Panc1 (cell line): ENCODE results near the gene ACSM2B. TPM values are rescaled to one million over a fixed set of nuclear protein-coding genes. Genes with fewer than 3 reads are reported as not detected.

ENCODE experiments used
- ATAC-seq: fragments of 200-7000 bp; cut with Tn5 transposase; 2 replicates; pipeline ENCODE4 v1.9.1; 2020; ENCODE audit warnings: mild to moderate bottlenecking, moderate library complexity
- BruUV-seq: library from RNA; stranded (reverse); fragments of 400-500 nt; replicated peaks from 2 replicates; lab custom pipeline; 2021; lab: Mats Ljungman, UMichigan
- CTCF ChIA-PET: fragments of 300-600 bp; sonication (Branson Sonifier 250); formaldehyde crosslinking; loops from one replicate; lab custom pipeline; 2022; ENCODE audit warnings: antibody characterized with exemption; lab: Charles Lee
- POLR2A ChIA-PET: fragments of 300-600 bp; sonication (Branson Sonifier 250); formaldehyde crosslinking; loops from one replicate; lab custom pipeline; 2022; ENCODE audit warnings: antibody characterized with exemption; lab: Charles Lee
- DNase-seq: peaks from one replicate; pipeline ENCODE4 v3.0.0-alpha.2; 2010; ENCODE audit warnings: low read depth, low spot score
- H3K27ac ChIP-seq: 2 replicates; pipeline ENCODE4 v1.5.1; 2011; ENCODE audit warnings: mild to moderate bottlenecking, low read length, inconsistent platforms
- H3K27me3 ChIP-seq: fragments of 200-500 bp; sonication (Bioruptor generic); 2 replicates; pipeline ENCODE4 v1.6.0; 2014; ENCODE audit warnings: low read length, inconsistent platforms; ENCODE audit not compliant: control insufficient read depth, insufficient read depth
- H3K36me3 ChIP-seq: fragments of 200-500 bp; sonication (Bioruptor generic); 2 replicates; pipeline ENCODE4 v1.5.1; 2014; ENCODE audit warnings: inconsistent platforms, mild to moderate bottlenecking, low read length, moderate library complexity; ENCODE audit not compliant: control insufficient read depth, insufficient read depth
- H3K4me1 ChIP-seq: 2 replicates; pipeline ENCODE4 v1.5.1; 2011; ENCODE audit warnings: inconsistent platforms, mild to moderate bottlenecking, low read length, moderate library complexity; ENCODE audit not compliant: control insufficient read depth, insufficient read depth
- H3K4me3 ChIP-seq, 2 experiments: 2 replicates each; pipeline ENCODE4 v1.5.1; 2011 to 2012; ENCODE audit warnings: low read depth in 2 of 2, low read length in 2 of 2, mild to moderate bottlenecking in 2 of 2, inconsistent platforms in 1 of 2, moderate library complexity in 1 of 2
- H3K9me3 ChIP-seq: fragments of 200-500 bp; sonication (Bioruptor generic); 2 replicates; pipeline ENCODE4 v1.5.1; 2014; ENCODE audit warnings: low read depth, mild to moderate bottlenecking, inconsistent platforms, low read length, moderate library complexity; ENCODE audit not compliant: control insufficient read depth, insufficient read depth
- CTCF ChIP-seq: fragments of 450-650 bp; IDR thresholded peaks from 2 replicates; pipeline ENCODE4 v1.5.1; 2017; ENCODE audit warnings: mild to moderate bottlenecking
- POLR2AphosphoS5 ChIP-seq: IDR thresholded peaks from 2 replicates; pipeline ENCODE4 v1.6.1; 2012; ENCODE audit warnings: mild to moderate bottlenecking, low read depth, low read length, moderate library complexity
- SIN3A ChIP-seq: IDR thresholded peaks from 2 replicates; pipeline ENCODE4 v1.6.1; 2012; ENCODE audit warnings: low read depth, mild to moderate bottlenecking, low read length, moderate library complexity, borderline replicate concordance; ENCODE audit not compliant: insufficient read depth
- TCF7L2 ChIP-seq: IDR thresholded peaks from 2 replicates; pipeline ENCODE4 v1.6.1; 2011; ENCODE audit warnings: mild to moderate bottlenecking, low read depth, low read length, inconsistent platforms
- in situ Hi-C: cut with HindIII; loops from 2 replicates; pipeline ENCODE4 v1.10.0; 2016; ENCODE audit warnings: low sequenced_read_pairs, low pct_unique_long_range_greater_than_20kb
- intact Hi-C: fragments of 100-400 bp; cut with micrococcal nuclease; formaldehyde crosslinking; loops from one replicate; pipeline ENCODE4 v1.10.0; 2022; ENCODE audit not compliant: unreplicated experiment
- total RNA-seq: library from RNA; stranded (reverse); gene quantifications from one replicate; pipeline ENCODE4 v1.2.1, GENCODE V29; 2021; ENCODE audit not compliant: unreplicated experiment
- TF ChIP-seq, protein P1 (sequence below), 2 experiments: IDR thresholded peaks; 2 replicates each; pipeline ENCODE4 v1.6.1; 2011 to 2012; ENCODE audit warnings: low read depth in 2 of 2, control low read depth in 1 of 2, low read length in 1 of 2, mild to moderate bottlenecking in 1 of 2, moderate library complexity in 1 of 2; ENCODE audit not compliant: insufficient read depth in 1 of 2

Gene ACSM2B
- total RNA-seq, 1 experiment from 2014 or later: 0.10 TPM

- Histone ChIP-seq H3K4me1 (no peaks in the 10 kb centered on the region), H3K4me3 (no peak overlapping the region), H3K36me3 (no peaks in the 10 kb centered on the region), H3K27ac (no peak overlapping the region), H3K27me3 (peaks cover 3% of the 10 kb centered on the region; the same call in 1 of the 2 replicates), H3K9me3 (no peaks in the 10 kb centered on the region)
- ChIA-PET POLR2A (no interaction called here), CTCF (no interaction called here)
- TF ChIP-seq SIN3A (no peak), TCF7L2 (no peak), CTCF (no peak), POLR2AphosphoS5 (no peak)
- TF ChIP-seq, protein P1, sequence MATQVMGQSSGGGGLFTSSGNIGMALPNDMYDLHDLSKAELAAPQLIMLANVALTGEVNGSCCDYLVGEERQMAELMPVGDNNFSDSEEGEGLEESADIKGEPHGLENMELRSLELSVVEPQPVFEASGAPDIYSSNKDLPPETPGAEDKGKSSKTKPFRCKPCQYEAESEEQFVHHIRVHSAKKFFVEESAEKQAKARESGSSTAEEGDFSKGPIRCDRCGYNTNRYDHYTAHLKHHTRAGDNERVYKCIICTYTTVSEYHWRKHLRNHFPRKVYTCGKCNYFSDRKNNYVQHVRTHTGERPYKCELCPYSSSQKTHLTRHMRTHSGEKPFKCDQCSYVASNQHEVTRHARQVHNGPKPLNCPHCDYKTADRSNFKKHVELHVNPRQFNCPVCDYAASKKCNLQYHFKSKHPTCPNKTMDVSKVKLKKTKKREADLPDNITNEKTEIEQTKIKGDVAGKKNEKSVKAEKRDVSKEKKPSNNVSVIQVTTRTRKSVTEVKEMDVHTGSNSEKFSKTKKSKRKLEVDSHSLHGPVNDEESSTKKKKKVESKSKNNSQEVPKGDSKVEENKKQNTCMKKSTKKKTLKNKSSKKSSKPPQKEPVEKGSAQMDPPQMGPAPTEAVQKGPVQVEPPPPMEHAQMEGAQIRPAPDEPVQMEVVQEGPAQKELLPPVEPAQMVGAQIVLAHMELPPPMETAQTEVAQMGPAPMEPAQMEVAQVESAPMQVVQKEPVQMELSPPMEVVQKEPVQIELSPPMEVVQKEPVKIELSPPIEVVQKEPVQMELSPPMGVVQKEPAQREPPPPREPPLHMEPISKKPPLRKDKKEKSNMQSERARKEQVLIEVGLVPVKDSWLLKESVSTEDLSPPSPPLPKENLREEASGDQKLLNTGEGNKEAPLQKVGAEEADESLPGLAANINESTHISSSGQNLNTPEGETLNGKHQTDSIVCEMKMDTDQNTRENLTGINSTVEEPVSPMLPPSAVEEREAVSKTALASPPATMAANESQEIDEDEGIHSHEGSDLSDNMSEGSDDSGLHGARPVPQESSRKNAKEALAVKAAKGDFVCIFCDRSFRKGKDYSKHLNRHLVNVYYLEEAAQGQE (IDR thresholded peaks at IDR 0.05; ENCODE audit: insufficient read depth in 1 of 2, low read depth in 2 of 2, low read length in 1 of 2): no peak
- intact Hi-C loops: no loop called here
- no TSS peak for BruUV-seq
- in situ Hi-C loops: no loop called here
- ATAC-seq: no peak
- DNase-seq: no peak
These were observed 59.0 kb downstream of the ACSM2B start for GRCh38 chr16:20517149-20517548.

DNA sequence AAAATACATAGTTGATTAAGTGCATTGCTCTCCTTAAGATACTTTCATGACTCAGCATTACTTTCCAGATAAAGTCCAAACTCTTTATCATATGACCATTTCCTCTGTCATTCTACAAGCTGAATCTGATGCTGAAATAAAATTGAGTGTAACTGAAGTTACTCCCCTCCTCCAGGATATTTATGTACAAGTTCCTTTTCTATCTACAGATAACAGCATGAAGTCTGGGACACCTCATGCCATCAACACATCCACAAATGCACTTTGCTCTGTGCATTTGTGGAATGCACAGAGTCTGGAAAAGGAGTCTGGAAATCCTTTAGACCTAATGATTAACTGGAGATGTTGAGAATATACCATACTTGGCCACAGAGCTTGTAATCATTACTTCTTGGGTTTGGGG is 60.5 kb downstream of the ACSM2B start:
- no peak overlapping the region for H3K27ac ChIP-seq
- TF ChIP-seq CTCF: no peak
- H3K36me3 ChIP-seq: no peaks in the 10 kb centered on the region
- intact Hi-C loops: no loop called here
- H3K4me3 ChIP-seq: no peak overlapping the region
- no peaks in the 10 kb centered on the region for H3K4me1 ChIP-seq
- in situ Hi-C loops: no loop called here
- ATAC-seq: no peak
- BruUV-seq: no TSS peak
- peaks cover 3% of the 10 kb centered on the region; the same call in 1 of the 2 replicates for H3K27me3 ChIP-seq
- H3K9me3 ChIP-seq: no peaks in the 10 kb centered on the region
- CTCF ChIA-PET: no interaction called here
- POLR2A ChIA-PET: no interaction called here
- no peak for DNase-seq
